Caco-2 (cell line): Measurements from ENCODE around the gene CDKAL1. TPM values are rescaled to one million over a fixed set of nuclear protein-coding genes. Genes with fewer than 3 reads are reported as not detected.

ENCODE experiments used
- BruUV-seq: library from RNA; stranded (reverse); fragments of 400-500 nt; replicated peaks from 2 replicates; lab custom pipeline; 2021; lab: Mats Ljungman, UMichigan
- CTCF ChIA-PET: fragments of 300-600 bp; sonication (Branson Sonifier 250); formaldehyde crosslinking; loops from one replicate; lab custom pipeline; 2022; ENCODE audit warnings: antibody characterized with exemption; lab: Charles Lee
- POLR2A ChIA-PET: fragments of 300-600 bp; sonication (Branson Sonifier 250); formaldehyde crosslinking; loops from one replicate; lab custom pipeline; 2022; ENCODE audit warnings: antibody characterized with exemption; lab: Charles Lee
- DNase-seq, 2 experiments: peaks; one replicate each; pipeline versions ENCODE4 v3.0.0 to v3.0.0-alpha.2; 2020 to 2022
- H3K27me3 ChIP-seq: replicated peaks from 2 replicates; pipeline ENCODE4 v1.6.0; 2011; ENCODE audit warnings: low read length; ENCODE audit not compliant: control insufficient read depth, insufficient read depth
- H3K36me3 ChIP-seq: 2 replicates; pipeline ENCODE4 v1.5.1; 2011; ENCODE audit warnings: low read length; ENCODE audit not compliant: control insufficient read depth, insufficient read depth
- H3K4me1 ChIP-seq: fragments of 250-450 bp; sonication (Bioruptor Pico); 2 replicates; pipeline ENCODE4 v1.5.1; 2020; ENCODE audit warnings: mild to moderate bottlenecking
- H3K4me3 ChIP-seq: 2 replicates; pipeline ENCODE4 v1.5.1; 2011; ENCODE audit warnings: low read depth, mild to moderate bottlenecking, control low read depth, low read length
- H3K9me3 ChIP-seq: fragments of 250-450 bp; sonication (Bioruptor Pico); 2 replicates; pipeline ENCODE4 v1.5.1; 2020; ENCODE audit warnings: mild to moderate bottlenecking, moderate library complexity
- H3K27ac Mint-ChIP-seq: one replicate; pipeline ENCODE4 v1.8.0; 2022; ENCODE audit warnings: mixed read lengths; ENCODE audit not compliant: unreplicated experiment
- H3K27me3 Mint-ChIP-seq: one replicate; pipeline ENCODE4 v1.8.0; 2022; ENCODE audit warnings: mixed read lengths; ENCODE audit not compliant: insufficient read depth, unreplicated experiment
- H3K36me3 Mint-ChIP-seq: one replicate; pipeline ENCODE4 v1.8.0; 2022; ENCODE audit warnings: mild to moderate bottlenecking, mixed read lengths; ENCODE audit not compliant: insufficient read depth, unreplicated experiment
- H3K4me1 Mint-ChIP-seq: one replicate; pipeline ENCODE4 v1.8.0; 2022; ENCODE audit warnings: low read depth, mixed read lengths; ENCODE audit not compliant: unreplicated experiment
- H3K4me3 Mint-ChIP-seq: one replicate; pipeline ENCODE4 v1.8.0; 2022; ENCODE audit warnings: mild to moderate bottlenecking, moderate library complexity, mixed read lengths; ENCODE audit not compliant: unreplicated experiment
- H3K9me3 Mint-ChIP-seq: one replicate; pipeline ENCODE4 v1.8.0; 2022; ENCODE audit warnings: mixed read lengths; ENCODE audit not compliant: unreplicated experiment
- CTCF ChIP-seq, 2 experiments: fragments of 200-600 bp in 1 of 2; IDR thresholded peaks; 1 replicate in 1 of 2; 2 replicates in 1 of 2; pipeline versions ENCODE4 v1.5.1 to v1.8.0; 2011 to 2022; ENCODE audit warnings: antibody characterized with exemption in 1 of 2, control low read depth in 1 of 2, inconsistent platforms in 1 of 2, low read depth in 1 of 2, low read length in 1 of 2, mild to moderate bottlenecking in 1 of 2, moderate library complexity in 1 of 2; ENCODE audit not compliant: insufficient read depth in 1 of 2, severe bottlenecking in 1 of 2, unreplicated experiment in 1 of 2
- intact Hi-C: fragments of 100-400 bp; cut with micrococcal nuclease; formaldehyde crosslinking; loops from one replicate; pipeline ENCODE4 v1.10.0; 2022; ENCODE audit not compliant: unreplicated experiment
- total RNA-seq: library from RNA; stranded (reverse); gene quantifications from 2 replicates; pipeline ENCODE4 v1.2.3, GENCODE V29; 2022

The CDKAL1 gene
- total RNA-seq, 1 experiment from 2014 or later, result 18.7 TPM

GRCh38 chr6:20599302-20600051 is 65.2 kb downstream of the CDKAL1 start:
- Mint-ChIP-seq H3K4me3 (no peak overlapping the region), H3K36me3 (no peaks in the 10 kb centered on the region), H3K27ac (no peak overlapping the region), H3K9me3 (peaks cover 9% of the 10 kb centered on the region), H3K27me3 (no peaks in the 10 kb centered on the region), H3K4me1 (no peaks in the 10 kb centered on the region)
- no peaks in the 10 kb centered on the region for H3K4me1 ChIP-seq
- intact Hi-C loops, result no loop called here
- no peaks in the 10 kb centered on the region for H3K9me3 ChIP-seq
- H3K27me3 ChIP-seq, result no peaks in the 10 kb centered on the region
- no peak for DNase-seq
- ChIA-PET POLR2A (no interaction called here), CTCF (no interaction called here)
- TF ChIP-seq CTCF (IDR thresholded peaks at IDR 0.05; ENCODE audit: insufficient read depth in 1 of 2, low read depth in 1 of 2, low read length in 1 of 2, severe bottlenecking in 1 of 2, unreplicated experiment in 1 of 2), result no peak
- no TSS peak for BruUV-seq
- no peaks in the 10 kb centered on the region; the same call in 1 of the 2 replicates for H3K36me3 ChIP-seq
- H3K4me3 ChIP-seq, result no peak overlapping the region

- intact Hi-C loops, result no loop called here
- no peaks in the 10 kb centered on the region for H3K4me1 ChIP-seq
- CTCF ChIA-PET, result no interaction called here
- TF ChIP-seq CTCF (IDR thresholded peaks at IDR 0.05; ENCODE audit: insufficient read depth in 1 of 2, low read depth in 1 of 2, low read length in 1 of 2, severe bottlenecking in 1 of 2, unreplicated experiment in 1 of 2), result no peak
- Mint-ChIP-seq H3K27me3 (no peaks in the 10 kb centered on the region), H3K4me3 (no peak overlapping the region), H3K4me1 (no peaks in the 10 kb centered on the region), H3K36me3 (no peaks in the 10 kb centered on the region), H3K9me3 (no peaks in the 10 kb centered on the region), H3K27ac (no peak overlapping the region)
- H3K4me3 ChIP-seq, result no peak overlapping the region
- DNase-seq, result no peak
- no peaks in the 10 kb centered on the region; the same call in 1 of the 2 replicates for H3K36me3 ChIP-seq
- POLR2A ChIA-PET, result no interaction called here
- no peaks in the 10 kb centered on the region for H3K9me3 ChIP-seq
- no peaks in the 10 kb centered on the region for H3K27me3 ChIP-seq
- no TSS peak for BruUV-seq
These were observed 66.6 kb downstream of the CDKAL1 start for GRCh38 chr6:20600831-20601230.

GRCh38 chr6:20604159-20604558 is 69.9 kb downstream of the CDKAL1 start:
- no peaks in the 10 kb centered on the region for H3K27me3 Mint-ChIP-seq
- H3K27me3 ChIP-seq, result no peaks in the 10 kb centered on the region

More at GRCh38 chr6:20604159-20604558, 69.9 kb downstream of the CDKAL1 start:
- CTCF ChIA-PET, result no interaction called here
- peaks cover 10% of the 10 kb centered on the region for H3K4me1 ChIP-seq
- H3K9me3 ChIP-seq, result no peaks in the 10 kb centered on the region
- Mint-ChIP-seq H3K4me1 (peaks cover 12% of the 10 kb centered on the region), H3K4me3 (no peak overlapping the region), H3K27ac (no peak overlapping the region), H3K36me3 (no peaks in the 10 kb centered on the region), H3K9me3 (no peaks in the 10 kb centered on the region)
- intact Hi-C loops, result no loop called here
- POLR2A ChIA-PET, result no interaction called here
- DNase-seq, result no peak
- BruUV-seq, result no TSS peak
- H3K36me3 ChIP-seq, result no peaks in the 10 kb centered on the region
- no peak for TF ChIP-seq CTCF (IDR thresholded peaks at IDR 0.05; ENCODE audit: insufficient read depth in 1 of 2, low read depth in 1 of 2, low read length in 1 of 2, severe bottlenecking in 1 of 2, unreplicated experiment in 1 of 2)
- H3K4me3 ChIP-seq, result no peak overlapping the region
